ENCODE measurements around the gene IFT22. TPM values are rescaled to one million over a fixed set of nuclear protein-coding genes. Genes with fewer than 3 reads are reported as not detected.
"Not testable (repeated sequence)": the region's sequence is repeated elsewhere in the genome, so short reads cannot be mapped to it uniquely, and the experiment has no call there.

The IFT22 gene
- polyA plus RNA-seq, 1 of the 3 experiments (the other 2 are of a cell fraction), result 66.7 TPM

GRCh38 chr7:101265622-101266516, 55.7 kb downstream of the IFT22 start (continued):
- TF ChIP-seq, protein P1, sequence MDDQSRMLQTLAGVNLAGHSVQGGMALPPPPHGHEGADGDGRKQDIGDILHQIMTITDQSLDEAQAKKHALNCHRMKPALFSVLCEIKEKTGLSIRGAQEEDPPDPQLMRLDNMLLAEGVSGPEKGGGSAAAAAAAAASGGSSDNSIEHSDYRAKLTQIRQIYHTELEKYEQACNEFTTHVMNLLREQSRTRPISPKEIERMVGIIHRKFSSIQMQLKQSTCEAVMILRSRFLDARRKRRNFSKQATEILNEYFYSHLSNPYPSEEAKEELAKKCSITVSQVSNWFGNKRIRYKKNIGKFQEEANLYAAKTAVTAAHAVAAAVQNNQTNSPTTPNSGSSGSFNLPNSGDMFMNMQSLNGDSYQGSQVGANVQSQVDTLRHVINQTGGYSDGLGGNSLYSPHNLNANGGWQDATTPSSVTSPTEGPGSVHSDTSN (IDR thresholded peaks at IDR 0.05), result no peak

DNA sequence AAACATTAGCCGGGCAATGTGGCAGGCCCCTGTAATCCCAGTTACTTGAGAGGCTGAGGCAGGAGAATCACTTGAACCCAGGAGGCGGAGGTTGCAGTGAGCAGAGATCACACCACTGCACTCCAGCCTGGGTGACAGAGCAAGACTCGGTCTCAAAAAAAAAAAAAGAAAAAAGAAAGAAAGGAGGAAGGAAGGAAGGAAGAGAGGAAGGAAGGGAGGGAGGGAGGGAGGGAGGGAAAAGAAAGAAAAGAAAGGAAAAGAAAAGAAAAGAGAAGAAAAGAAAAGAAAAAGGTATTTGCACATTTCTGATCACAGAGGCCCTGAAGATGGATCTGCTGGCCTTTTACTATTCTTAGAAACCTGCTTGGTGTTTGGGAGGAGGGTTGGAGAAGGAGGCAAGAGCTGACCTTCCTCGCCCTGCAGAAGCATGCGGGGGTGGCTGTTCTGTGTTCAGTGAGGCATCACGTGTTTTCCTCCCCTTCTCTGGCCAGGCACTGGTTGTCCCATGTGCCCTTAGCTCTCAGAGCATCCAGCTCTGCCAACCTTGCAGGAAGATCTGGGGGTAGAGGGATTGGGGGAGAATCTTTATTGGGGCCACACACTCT, 57.4 kb downstream of the IFT22 start:
- H3K27ac ChIP-seq (ENCODE audit: low read depth in 2 of 2, low read length in 1 of 2); H2AFZ ChIP-seq (ENCODE audit: low read depth); H3K9ac ChIP-seq; H3K9me3 ChIP-seq; H3K4me3 ChIP-seq (ENCODE audit: low read depth in 2 of 2, low read length in 1 of 2); POLR2A ChIA-PET; H3K4me1 ChIP-seq (ENCODE audit: control insufficient read depth in 1 of 2, insufficient read depth in 2 of 2, low read depth in 1 of 2, low read length in 1 of 2); H3K36me3 ChIP-seq (replicated peaks in 1 of 2; ENCODE audit: control insufficient read depth in 1 of 2, insufficient read depth in 2 of 2, low read length in 1 of 2); H3K27me3 ChIP-seq (ENCODE audit: insufficient read depth); H3K4me2 ChIP-seq; H3F3A ChIP-seq (replicated peaks; ENCODE audit: insufficient read depth); H3K9me2 ChIP-seq; DNase-seq; H3K79me2 ChIP-seq (ENCODE audit: insufficient read depth); H4K20me1 ChIP-seq (ENCODE audit: insufficient read depth): not testable (repeated sequence)
- CTCF ChIA-PET, result interaction anchor here (0.6 to 3.0 kb wide), 6 partner anchors 19 to 173 kb away, joined by 3 to 18 read pairs (median 4); partner anchors contain the start of gene ZNHIT1
- 61% methylated on average over 6 of the region's 6 CpGs for WGBS (ENCODE audit: low lambda C conversion rate)

Small RNAs within 50 kb of the gene (small RNA-seq; reads per million reads assigned to genes)
- gene RNU6-1104P, result 0 reads per million in 7 experiments

Other genes with a start within 250 kb of the IFT22 start
- gene TRIM56, start 236.3 kb downstream of the IFT22 start, polyA plus RNA-seq (2012; rRNA removed), result 2.5 and 2.9 TPM in 2 replicates
- gene SERPINE1, start 194.7 kb downstream of the IFT22 start, polyA plus RNA-seq (2012; rRNA removed), result 4,174 and 5,753 TPM in 2 replicates
- gene AP1S1, start 167.3 kb downstream of the IFT22 start, polyA plus RNA-seq (2012; rRNA removed), result 616 and 704 TPM in 2 replicates
- gene VGF, start 156.2 kb downstream of the IFT22 start, polyA plus RNA-seq (2012; rRNA removed), result 17.4 and 54.3 TPM in 2 replicates
- 0.64 and 0.68 TPM in 2 replicates for gene NAT16, start 141.5 kb downstream of the IFT22 start, polyA plus RNA-seq (2012; rRNA removed)
- gene MOGAT3, start 120.8 kb downstream of the IFT22 start, polyA plus RNA-seq (2012; rRNA removed), result not detected in 2 replicates
- 134 and 276 TPM in 2 replicates for gene PLOD3, start 104.2 kb downstream of the IFT22 start, polyA plus RNA-seq (2012; rRNA removed)
- 71.6 and 101 TPM in 2 replicates for gene ZNHIT1, start 103.6 kb downstream of the IFT22 start, polyA plus RNA-seq (2012; rRNA removed)
- gene CLDN15, start 84.0 kb downstream of the IFT22 start, polyA plus RNA-seq (2012; rRNA removed), result 24.0 and 29.0 TPM in 2 replicates
- 1,071 and 1,313 TPM in 2 replicates for gene FIS1, start 76.7 kb downstream of the IFT22 start, polyA plus RNA-seq (2012; rRNA removed)
- 0.05 and 0.06 TPM in 2 replicates for gene COL26A1, start 41.1 kb upstream of the IFT22 start, polyA plus RNA-seq (2012; rRNA removed)

Data from SK-N-SH (cell line).